ENCODE results near the gene OLFML1. TPM values are rescaled to one million over a fixed set of nuclear protein-coding genes. Genes with fewer than 3 reads are reported as not detected.

OLFML1 gene
- total and polyA plus RNA-seq, 2 of the 8 experiments (the other 6 are each of a cell fraction or from before 2014, with no cell fraction given) = 0.24 TPM; not detected in 1

DNA sequence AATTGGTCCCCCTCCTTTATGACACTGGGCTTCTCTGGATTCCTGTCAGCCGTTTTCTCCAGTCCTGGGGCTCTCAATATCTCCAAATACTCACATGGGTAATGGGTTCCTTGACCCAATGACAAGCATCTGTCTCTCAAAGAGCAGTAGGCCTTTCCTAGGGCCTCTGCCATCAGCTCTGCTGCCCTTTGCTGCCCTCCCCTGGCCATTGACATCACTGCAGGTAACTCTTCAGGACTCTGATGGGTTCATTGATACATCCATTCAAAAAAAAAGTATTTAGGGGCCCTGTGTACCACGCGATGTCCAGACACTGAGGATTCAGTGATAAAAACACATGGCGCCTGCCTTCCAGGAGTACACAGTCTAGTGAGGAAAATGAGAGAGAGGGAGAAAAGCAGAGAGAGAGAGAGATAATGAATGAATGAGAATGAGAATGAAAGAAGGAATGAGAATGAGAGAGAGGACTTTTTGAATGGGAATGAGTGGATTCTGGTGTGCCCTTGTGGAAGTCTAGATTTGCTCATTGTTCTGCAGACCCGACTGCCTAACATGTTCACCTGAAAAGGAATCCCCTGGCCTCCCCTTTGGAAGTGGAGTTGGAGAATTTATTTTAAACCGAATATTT lies 42.6 kb upstream of the OLFML1 start:
- no peaks in the 10 kb centered on the region; the same call in 1 of the 2 replicates for H3K79me1 ChIP-seq (ENCODE audit: low read depth, low read length)
- H3K9ac ChIP-seq (replicated peaks in 1 of 4; ENCODE audit: extremely low read depth in 1 of 4, low read depth in 3 of 4, low read length in 3 of 4) = no peak overlapping the region
- no peak overlapping the region for H2BK5ac ChIP-seq (ENCODE audit: low read depth, low read length)
- H2BK12ac ChIP-seq (ENCODE audit: low read depth, low read length) = no peak overlapping the region
- H3K23me2 ChIP-seq (ENCODE audit: low read depth, low read length) = no peaks in the 10 kb centered on the region
- no peak overlapping the region for H2AK5ac ChIP-seq (ENCODE audit: low read depth, low read length)
- H3K36me3 ChIP-seq (ENCODE audit: control insufficient read depth in 2 of 4, insufficient read depth in 4 of 4, low read length in 3 of 4) = no peaks in the 10 kb centered on the region
- H3K9me3 ChIP-seq (ENCODE audit: insufficient read depth in 2 of 2, low read depth in 1 of 2, low read length in 1 of 2) = no peaks in the 10 kb centered on the region
- FAIRE-seq (peak; percentile 82), DNase-seq (ENCODE audit: low read depth in 1 of 2, low spot score in 2 of 2) (peak; percentile 70 to 91)
- H3K4me2 ChIP-seq (ENCODE audit: insufficient read depth in 1 of 2, low read depth in 2 of 2, low read length in 2 of 2) = no peak overlapping the region
- H3K56ac ChIP-seq (replicated peaks; ENCODE audit: insufficient read length, low read depth, low read length) = no peak overlapping the region
- H3K27ac ChIP-seq (ENCODE audit: low read depth, low read length) = no peak overlapping the region
- H4K8ac ChIP-seq (ENCODE audit: extremely low read depth, insufficient read depth, low read length) = no peak overlapping the region
- POLR2A ChIA-PET (ENCODE audit: partially characterized antibody) = no interaction called here
- H3K14ac ChIP-seq (ENCODE audit: insufficient read length) = no peak overlapping the region
- H3K27me3 ChIP-seq (replicated peaks in 1 of 4; ENCODE audit: control insufficient read depth in 3 of 4, extremely low read depth in 1 of 4, insufficient read depth in 3 of 4, low read length in 3 of 4) = peaks cover 0 to 1% (median 0%) of the 10 kb centered on the region in 4 experiments; a peak in 3 of 7 replicates
- H4K20me1 ChIP-seq (replicated peaks in 1 of 2; ENCODE audit: control insufficient read depth in 1 of 2, insufficient read depth in 2 of 2, low read length in 2 of 2) = no peaks in the 10 kb centered on the region
- CTCF ChIA-PET (ENCODE audit: partially characterized antibody) = interaction anchor here (0.7 to 9.1 kb wide), 62 partner anchors 9 to 1884 kb away, joined by 3 to 171 read pairs (median 4); partner anchors contain the start of genes CYB5R2 and PPFIBP2
- H4K91ac ChIP-seq (replicated peaks; ENCODE audit: insufficient read length, low read length) = no peak overlapping the region
- no peak overlapping the region for H3K23ac ChIP-seq (ENCODE audit: insufficient read length)
- H2BK120ac ChIP-seq (replicated peaks; ENCODE audit: low read depth, low read length) = no peak overlapping the region
- no peak overlapping the region for H4K5ac ChIP-seq (ENCODE audit: insufficient read length, low read depth, low read length)
- H3K4me3 ChIP-seq (ENCODE audit: extremely low read depth in 1 of 4, insufficient read depth in 2 of 4, low read depth in 3 of 4, low read length in 4 of 4) = no peak overlapping the region
- H3K18ac ChIP-seq (ENCODE audit: extremely low read depth, low read length) = no peak overlapping the region
- no peak overlapping the region for H2BK15ac ChIP-seq (ENCODE audit: low read length)
- WGBS, 2 experiments (ENCODE audit: extremely low coverage in 1 of 2, insufficient coverage in 1 of 2, insufficient read length in 1 of 2, insufficient replicate concordance in 2 of 2, low coverage in 1 of 2, low lambda C conversion rate in 2 of 2, missing lambda C conversion rate in 1 of 2) = 42% methylated on average over 6 of the region's 6 CpGs; no CpG with 5 or more reads in 1 of the 2 experiments
- no peak overlapping the region for H3K4ac ChIP-seq (replicated peaks; ENCODE audit: insufficient read length, low read depth, low read length)
- H3K4me1 ChIP-seq (replicated peaks in 1 of 4; ENCODE audit: control insufficient read depth in 3 of 4, insufficient read depth in 4 of 4, low read length in 3 of 4) = no peaks in the 10 kb centered on the region
- H3K79me2 ChIP-seq (ENCODE audit: control insufficient read depth in 1 of 2, insufficient read depth in 2 of 2, low read length in 2 of 2) = no peaks in the 10 kb centered on the region
- no peak overlapping the region for H2AFZ ChIP-seq (ENCODE audit: low read length)
- H2BK20ac ChIP-seq (ENCODE audit: low read length) = no peak overlapping the region
- TF ChIP-seq, protein P1, sequence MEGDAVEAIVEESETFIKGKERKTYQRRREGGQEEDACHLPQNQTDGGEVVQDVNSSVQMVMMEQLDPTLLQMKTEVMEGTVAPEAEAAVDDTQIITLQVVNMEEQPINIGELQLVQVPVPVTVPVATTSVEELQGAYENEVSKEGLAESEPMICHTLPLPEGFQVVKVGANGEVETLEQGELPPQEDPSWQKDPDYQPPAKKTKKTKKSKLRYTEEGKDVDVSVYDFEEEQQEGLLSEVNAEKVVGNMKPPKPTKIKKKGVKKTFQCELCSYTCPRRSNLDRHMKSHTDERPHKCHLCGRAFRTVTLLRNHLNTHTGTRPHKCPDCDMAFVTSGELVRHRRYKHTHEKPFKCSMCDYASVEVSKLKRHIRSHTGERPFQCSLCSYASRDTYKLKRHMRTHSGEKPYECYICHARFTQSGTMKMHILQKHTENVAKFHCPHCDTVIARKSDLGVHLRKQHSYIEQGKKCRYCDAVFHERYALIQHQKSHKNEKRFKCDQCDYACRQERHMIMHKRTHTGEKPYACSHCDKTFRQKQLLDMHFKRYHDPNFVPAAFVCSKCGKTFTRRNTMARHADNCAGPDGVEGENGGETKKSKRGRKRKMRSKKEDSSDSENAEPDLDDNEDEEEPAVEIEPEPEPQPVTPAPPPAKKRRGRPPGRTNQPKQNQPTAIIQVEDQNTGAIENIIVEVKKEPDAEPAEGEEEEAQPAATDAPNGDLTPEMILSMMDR (IDR thresholded peaks at IDR 0.05; ENCODE audit: control extremely low read depth in 1 of 3, insufficient read depth in 1 of 3, low read depth in 1 of 3, low read length in 3 of 3) = peak; percentile 83 to 90 (median 89)
- TF ChIP-seq RFX5 (IDR thresholded peaks at IDR 0.05; ENCODE audit: borderline replicate concordance, low read depth, low read length) = no peak
- TF ChIP-seq JUND (IDR thresholded peaks at IDR 0.05; ENCODE audit: low read length) = no peak
- TF ChIP-seq TBP (IDR thresholded peaks at IDR 0.05; ENCODE audit: low read depth, low read length) = no peak
- TF ChIP-seq SP1 (IDR thresholded peaks at IDR 0.05; ENCODE audit: low read depth, low read length) = no peak
- TF ChIP-seq RAD21 (IDR thresholded peaks at IDR 0.05 in 1 of 2, conservative IDR thresholded peaks at IDR 0.05 in 1 of 2; ENCODE audit: low read depth in 2 of 2, low read length in 2 of 2) = peak; percentile 98 to 99
- TF ChIP-seq TAF7 (optimal IDR thresholded peaks at IDR 0.05; ENCODE audit: borderline replicate concordance, low read depth, low read length) = no peak
- no peak for TF ChIP-seq CHD1 (IDR thresholded peaks at IDR 0.05; ENCODE audit: low read depth, low read length)
- no peak for TF ChIP-seq ASH2L (IDR thresholded peaks at IDR 0.05; ENCODE audit: low read length)
- TF ChIP-seq HDAC6 (IDR thresholded peaks at IDR 0.05; ENCODE audit: low read depth, low read length) = no peak
